GM21529 (cell line): ENCODE results near the gene MOV10L1.

ENCODE experiments used
- ATAC-seq: cut with Tn5 transposase; IDR thresholded peaks from one replicate; pipeline ENCODE4 v1.9.1; 2021; ENCODE audit not compliant: unreplicated experiment

The MOV10L1 gene

GRCh38 chr22:50173311-50173982, 83.6 kb downstream of the MOV10L1 start:
- ATAC-seq = no peak

- no peak for ATAC-seq
These were observed 84.2 kb downstream of the MOV10L1 start for GRCh38 chr22:50173983-50174355.

GRCh38 chr22:50174382-50175190, 84.8 kb downstream of the MOV10L1 start:
- ATAC-seq = no peak

GRCh38 chr22:50175191-50175461, 85.3 kb downstream of the MOV10L1 start:
- no peak for ATAC-seq

GRCh38 chr22:50175921-50176849, 86.4 kb downstream of the MOV10L1 start:
- ATAC-seq = no peak

GRCh38 chr22:50176850-50177536, 87.2 kb downstream of the MOV10L1 start:
- ATAC-seq = no peak

- ATAC-seq = no peak
These were observed 88.0 kb downstream of the MOV10L1 start for GRCh38 chr22:50177537-50178470.

GRCh38 chr22:50178471-50178864, 88.7 kb downstream of the MOV10L1 start:
- no peak for ATAC-seq

- no peak for ATAC-seq
These were observed 89.4 kb downstream of the MOV10L1 start for GRCh38 chr22:50178871-50179869.

- ATAC-seq = no peak
These were observed 90.3 kb downstream of the MOV10L1 start for GRCh38 chr22:50179937-50180726.

GRCh38 chr22:50180727-50181521, 91.1 kb downstream of the MOV10L1 start:
- ATAC-seq = no peak

GRCh38 chr22:50182176-50183081, 92.6 kb downstream of the MOV10L1 start:
- ATAC-seq = no peak

- ATAC-seq = no peak
These were observed 93.5 kb downstream of the MOV10L1 start for GRCh38 chr22:50183141-50183971.

GRCh38 chr22:50184004-50184901, 94.4 kb downstream of the MOV10L1 start:
- ATAC-seq = no peak
